Activated T-helper 17 cell treated with anti-CD3 and anti-CD28 coated beads, Interleukin-2, amount 50 U/mL, for 72 hours (primary cell): ENCODE results near the gene HOXA13. TPM values are rescaled to one million over a fixed set of nuclear protein-coding genes. Genes with fewer than 3 reads are reported as not detected.
A peak's percentile ranks its signal among the peaks of the same experiment; 100 is the strongest.

Source experiments
- ATAC-seq: fragments of 150-1000 bp; cut with Tn5 transposase; replicated peaks from 2 replicates; pipeline ENCODE4 v1.10.0; 2021; ENCODE audit warnings: mild to moderate bottlenecking, moderate library complexity
- H3K27ac Mint-ChIP-seq: one replicate; pipeline ENCODE4 v1.8.0; 2022; ENCODE audit warnings: mixed read lengths
- H3K27me3 Mint-ChIP-seq: one replicate; pipeline ENCODE4 v1.8.0; 2022; ENCODE audit warnings: mixed read lengths
- H3K36me3 Mint-ChIP-seq: one replicate; pipeline ENCODE4 v1.8.0; 2022; ENCODE audit warnings: low read depth, mild to moderate bottlenecking, mixed read lengths
- H3K4me1 Mint-ChIP-seq: one replicate; pipeline ENCODE4 v1.8.0; 2022; ENCODE audit warnings: mixed read lengths
- H3K4me3 Mint-ChIP-seq: one replicate; pipeline ENCODE4 v1.8.0; 2022; ENCODE audit warnings: mild to moderate bottlenecking, mixed read lengths
- H3K9me3 Mint-ChIP-seq: one replicate; pipeline ENCODE4 v1.8.0; 2022; ENCODE audit warnings: mixed read lengths
- total RNA-seq, 2 donors: library from RNA; stranded (reverse); gene quantifications; one replicate each; pipeline ENCODE4 v1.2.3, GENCODE V29; 2022

HOXA13 gene
- total RNA-seq, 2 donors from 2014 or later: not detected

DNA sequence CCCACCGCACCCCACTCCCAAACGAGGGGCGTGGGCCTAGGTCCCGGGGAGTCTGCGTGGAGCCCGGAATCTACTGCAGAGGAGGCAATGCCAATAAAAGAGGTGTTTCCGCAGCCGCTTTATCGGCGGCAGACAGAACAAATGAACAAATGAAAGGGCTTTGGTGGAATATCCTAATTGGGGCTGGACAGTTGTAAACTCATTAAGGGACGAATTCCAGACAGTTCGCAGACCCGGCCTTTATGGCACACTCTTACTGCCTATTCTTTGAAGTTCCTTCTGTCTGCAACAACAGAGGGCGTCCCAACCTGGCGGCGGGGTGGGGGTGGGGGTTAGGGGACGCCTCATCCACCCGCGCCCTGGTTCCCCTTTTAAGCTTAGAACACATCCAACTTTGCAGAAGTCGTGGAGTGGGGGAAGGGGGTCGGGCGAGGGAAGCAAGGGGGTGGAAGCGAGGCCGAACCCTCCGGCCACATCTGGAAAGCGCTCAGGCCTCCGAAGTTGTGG lies 38.6 kb downstream of the HOXA13 start:
- H3K27ac Mint-ChIP-seq: no peak overlapping the region
- peaks cover 60% of the 10 kb centered on the region for H3K27me3 Mint-ChIP-seq
- H3K4me3 Mint-ChIP-seq: peak overlapping the region; percentile 54
- H3K4me1 Mint-ChIP-seq: peaks cover 10% of the 10 kb centered on the region
- H3K9me3 Mint-ChIP-seq: no peaks in the 10 kb centered on the region
- H3K36me3 Mint-ChIP-seq: peaks cover 11% of the 10 kb centered on the region
- ATAC-seq: no peak

DNA sequence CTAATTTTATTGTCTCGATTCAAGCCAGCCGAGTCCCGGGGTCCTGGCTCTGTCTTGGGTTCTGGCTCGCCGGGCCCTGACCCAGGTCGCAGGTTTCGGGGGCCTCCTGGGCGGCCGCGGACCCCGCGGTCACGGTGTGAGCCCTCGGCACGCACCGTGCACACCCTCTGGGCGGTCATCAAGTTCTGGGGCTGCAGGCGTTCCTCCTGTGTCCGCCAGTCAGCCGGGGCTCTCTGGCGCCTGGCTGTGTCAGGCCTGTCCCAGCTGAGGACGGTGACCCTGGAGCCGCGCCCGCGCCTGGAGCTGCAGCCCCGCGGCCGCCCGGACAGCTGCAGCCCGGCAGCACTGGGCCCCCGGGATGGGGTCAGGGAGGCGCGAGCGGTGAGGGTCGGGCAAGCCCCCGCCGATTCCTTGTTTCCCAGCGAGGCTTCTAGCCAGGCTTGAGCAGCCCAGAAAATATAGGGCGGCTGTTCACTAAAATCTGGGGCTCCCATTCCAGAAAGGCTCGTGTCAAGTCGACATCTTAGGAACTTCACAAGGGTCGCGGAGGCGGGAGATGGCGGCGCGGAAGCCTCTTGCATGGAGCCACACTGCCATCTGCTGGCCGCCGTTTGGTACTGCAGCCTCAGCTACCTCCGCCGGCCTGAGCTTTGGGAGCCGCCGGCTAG lies 39.2 kb downstream of the HOXA13 start:
- peaks cover 8% of the 10 kb centered on the region for H3K4me1 Mint-ChIP-seq
- peaks cover 57% of the 10 kb centered on the region for H3K27me3 Mint-ChIP-seq
- no peak overlapping the region for H3K27ac Mint-ChIP-seq

DNA sequence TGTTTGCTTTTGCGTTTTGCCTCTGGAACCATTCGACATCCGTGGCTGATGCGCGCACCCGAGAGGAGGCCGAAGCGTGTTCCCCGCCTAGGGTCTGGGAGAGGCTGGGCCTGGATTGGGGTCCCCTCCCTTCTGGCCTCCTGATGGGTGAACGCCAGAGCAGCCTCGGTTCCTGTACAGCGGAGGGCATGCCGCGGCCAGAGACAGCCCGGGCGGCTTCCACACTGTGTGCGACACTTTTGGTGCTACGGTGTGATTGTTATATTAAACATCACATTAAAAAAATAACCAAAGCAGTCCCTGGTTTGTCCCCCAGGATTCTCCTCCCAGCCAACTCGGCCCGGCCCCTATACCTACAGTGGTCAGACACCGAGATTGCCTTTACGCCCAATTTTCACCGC lies 39.7 kb downstream of the HOXA13 start:
- H3K9me3 Mint-ChIP-seq: no peaks in the 10 kb centered on the region
- H3K4me3 Mint-ChIP-seq: peak overlapping the region; percentile 54
- peaks cover 59% of the 10 kb centered on the region for H3K27me3 Mint-ChIP-seq
- H3K27ac Mint-ChIP-seq: no peak overlapping the region
- no peak for ATAC-seq
- H3K36me3 Mint-ChIP-seq: peaks cover 5% of the 10 kb centered on the region
- H3K4me1 Mint-ChIP-seq: peaks cover 6% of the 10 kb centered on the region

More for the DNA sequence above, 39.2 kb downstream of the HOXA13 start:
- ATAC-seq: peak; percentile 68
- Mint-ChIP-seq H3K4me3 (peak overlapping the region; percentile 54), H3K36me3 (peaks cover 8% of the 10 kb centered on the region), H3K9me3 (no peaks in the 10 kb centered on the region)

DNA sequence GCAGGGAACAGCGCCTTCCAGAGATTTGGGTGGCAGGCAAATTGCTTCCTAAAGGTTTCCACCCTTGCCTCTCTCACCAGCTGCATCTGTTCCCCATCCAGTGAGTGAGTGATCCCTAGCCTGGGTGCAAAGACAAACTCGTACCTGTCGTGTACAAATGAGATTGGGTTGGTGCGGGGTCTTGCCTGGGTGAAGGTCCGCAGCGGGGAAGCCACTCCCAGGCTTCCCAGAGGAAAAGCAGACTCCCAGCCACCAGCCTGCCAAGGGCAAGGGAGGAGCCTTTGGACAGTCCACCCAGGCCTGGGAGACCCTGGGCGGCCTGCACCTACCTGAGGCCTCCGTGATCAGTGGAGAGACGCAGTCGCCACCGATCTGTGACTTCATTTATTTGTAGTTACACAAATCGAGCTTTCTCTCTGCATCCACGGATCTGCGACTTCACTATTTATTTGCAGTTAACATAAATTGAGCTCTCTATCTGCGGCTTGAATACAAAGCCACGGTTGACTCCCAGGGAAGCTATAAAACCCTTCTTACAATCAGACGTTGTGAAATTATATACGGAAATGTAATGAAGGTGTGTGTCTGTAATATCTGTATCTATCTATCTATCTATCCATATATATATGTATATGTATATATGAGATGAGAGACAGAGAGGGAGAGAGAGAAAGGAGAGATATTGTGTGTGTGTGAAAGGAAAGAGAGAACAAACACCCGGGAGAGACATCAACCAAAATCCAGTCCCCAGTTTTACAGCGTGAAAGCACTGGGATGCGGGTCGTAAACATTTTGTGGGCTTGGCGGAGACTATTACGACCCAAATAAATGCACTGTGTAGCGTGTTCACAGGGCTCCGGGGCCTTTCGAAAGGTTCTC lies 40.4 kb downstream of the HOXA13 start:
- Mint-ChIP-seq H3K27me3 (peaks cover 65% of the 10 kb centered on the region), H3K27ac (no peak overlapping the region), H3K36me3 (peaks cover 10% of the 10 kb centered on the region), H3K9me3 (no peaks in the 10 kb centered on the region), H3K4me1 (peaks cover 11% of the 10 kb centered on the region), H3K4me3 (peak overlapping the region; percentile 54)
- no peak for ATAC-seq

DNA sequence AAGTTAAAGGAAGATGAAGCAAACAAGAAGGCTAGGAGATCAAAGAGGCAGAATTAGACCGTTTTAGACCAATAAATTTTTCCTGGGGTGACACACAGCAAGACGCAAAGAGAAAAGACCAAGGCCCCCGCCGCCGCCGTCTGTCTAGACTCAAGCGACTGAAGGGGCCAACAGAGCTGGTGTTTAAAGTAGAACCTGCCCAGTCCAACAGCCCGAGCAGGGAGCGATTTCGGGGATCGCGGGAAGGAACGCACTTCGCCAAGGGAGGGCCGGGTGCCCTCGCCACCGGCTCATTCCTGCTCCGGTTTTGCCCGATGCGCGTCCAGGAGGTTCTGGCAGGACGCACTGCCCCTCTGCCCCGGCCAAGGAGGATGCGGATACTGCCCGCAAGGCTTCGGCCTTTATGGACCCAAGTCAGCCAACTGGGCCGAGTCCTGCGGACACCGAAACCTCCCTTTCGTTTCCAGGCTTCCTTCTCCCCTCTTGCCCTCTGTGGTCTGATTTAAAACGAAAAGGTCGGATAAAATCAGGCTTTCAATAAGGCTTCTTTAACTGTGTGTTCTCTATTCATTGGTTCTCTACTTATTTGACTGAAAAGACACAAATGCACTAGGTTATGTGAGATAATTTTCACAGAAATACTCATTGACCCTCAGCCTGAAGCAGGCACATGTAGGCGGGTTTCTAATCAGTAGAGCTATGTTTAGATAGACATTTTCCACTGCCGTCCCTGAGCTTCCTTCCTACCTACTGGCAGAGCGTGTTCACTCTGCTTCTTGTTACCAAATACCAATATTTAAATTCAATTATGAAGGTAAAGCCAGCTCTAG lies 41.2 kb downstream of the HOXA13 start:
- Mint-ChIP-seq H3K36me3 (peaks cover 15% of the 10 kb centered on the region), H3K27ac (no peak overlapping the region), H3K4me1 (peaks cover 15% of the 10 kb centered on the region), H3K9me3 (no peaks in the 10 kb centered on the region), H3K27me3 (peaks cover 67% of the 10 kb centered on the region), H3K4me3 (no peak overlapping the region)
- no peak for ATAC-seq

DNA sequence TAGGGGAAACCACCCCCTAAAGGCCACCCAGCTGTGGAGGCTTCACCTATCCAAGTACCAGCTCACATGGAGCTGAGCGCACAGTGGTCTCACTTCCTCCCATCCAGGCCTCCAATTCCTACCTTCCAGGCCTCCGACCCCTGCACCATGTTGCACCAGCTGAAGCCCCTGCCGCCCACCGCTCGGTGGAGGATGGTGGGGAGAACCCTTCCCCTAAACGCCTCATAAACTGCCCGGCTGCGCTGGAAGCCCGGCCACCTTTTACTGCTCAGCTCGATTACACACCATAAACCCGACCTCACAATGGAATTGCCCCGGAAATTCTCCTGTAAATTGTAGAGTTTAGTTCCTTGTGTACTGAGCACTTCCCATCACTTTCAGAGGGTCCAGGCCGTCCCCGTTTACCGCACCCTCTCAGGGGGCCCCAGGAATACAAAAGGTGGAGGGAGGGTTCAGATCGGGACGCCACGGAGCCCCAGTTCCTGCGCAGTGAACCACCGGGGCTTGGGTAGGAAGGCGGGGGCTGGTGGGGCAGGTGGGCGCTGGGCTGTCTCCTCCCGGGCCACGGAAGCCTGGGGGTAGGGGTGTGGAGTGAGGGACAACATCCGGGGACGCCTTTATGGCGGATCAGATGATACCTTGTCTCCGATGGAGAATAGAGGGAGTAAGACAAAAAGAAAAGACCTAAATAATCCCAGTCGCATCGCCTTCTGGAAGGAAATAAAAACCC lies 42.0 kb downstream of the HOXA13 start:
- H3K4me3 Mint-ChIP-seq: no peak overlapping the region
- H3K27ac Mint-ChIP-seq: no peak overlapping the region
- peaks cover 16% of the 10 kb centered on the region for H3K36me3 Mint-ChIP-seq
- H3K27me3 Mint-ChIP-seq: peaks cover 66% of the 10 kb centered on the region
- no peaks in the 10 kb centered on the region for H3K9me3 Mint-ChIP-seq
- H3K4me1 Mint-ChIP-seq: peaks cover 15% of the 10 kb centered on the region
- no peak for ATAC-seq

DNA sequence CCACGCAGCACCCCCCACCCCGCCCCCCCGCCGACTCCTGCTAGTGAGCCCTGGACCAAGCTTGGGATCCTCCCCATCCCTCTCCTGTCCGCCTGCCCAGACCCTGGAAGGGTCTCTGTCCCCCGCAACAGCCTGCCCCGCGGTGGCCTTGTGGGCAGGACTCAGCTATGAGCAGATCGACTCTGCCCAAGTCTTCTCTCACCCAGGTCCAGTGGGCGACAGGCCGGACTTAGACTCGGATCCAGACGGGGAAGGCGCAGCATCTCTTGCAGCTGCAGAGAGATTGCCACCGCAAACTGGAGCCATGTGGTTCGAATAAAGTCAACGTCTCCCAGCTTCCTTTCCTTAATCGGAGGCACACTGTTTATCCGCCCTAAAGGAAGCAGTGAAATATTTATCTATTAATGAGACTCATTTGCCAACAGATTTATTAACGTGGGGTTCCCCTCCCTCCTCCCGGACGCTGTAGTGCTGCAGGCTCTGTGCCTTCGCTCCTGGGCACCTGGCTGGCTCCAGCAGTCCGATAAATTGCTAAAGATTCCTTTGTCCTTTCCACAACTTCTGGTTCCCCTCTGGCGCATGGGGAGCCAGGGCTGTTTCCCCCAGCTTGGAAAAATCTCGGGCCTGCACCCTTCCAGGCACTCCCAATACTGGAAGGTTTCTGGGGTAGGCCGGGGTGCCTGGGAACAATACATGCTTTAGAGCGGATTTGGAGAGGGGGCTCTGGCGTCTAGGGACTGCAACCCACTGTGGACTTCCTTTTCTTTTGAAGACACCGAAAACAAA lies 42.8 kb downstream of the HOXA13 start:
- peaks cover 15% of the 10 kb centered on the region for H3K4me1 Mint-ChIP-seq
- H3K9me3 Mint-ChIP-seq: no peaks in the 10 kb centered on the region
- ATAC-seq: no peak
- H3K36me3 Mint-ChIP-seq: peaks cover 16% of the 10 kb centered on the region
- H3K27me3 Mint-ChIP-seq: peaks cover 59% of the 10 kb centered on the region
- H3K4me3 Mint-ChIP-seq: no peak overlapping the region
- H3K27ac Mint-ChIP-seq: no peak overlapping the region

DNA sequence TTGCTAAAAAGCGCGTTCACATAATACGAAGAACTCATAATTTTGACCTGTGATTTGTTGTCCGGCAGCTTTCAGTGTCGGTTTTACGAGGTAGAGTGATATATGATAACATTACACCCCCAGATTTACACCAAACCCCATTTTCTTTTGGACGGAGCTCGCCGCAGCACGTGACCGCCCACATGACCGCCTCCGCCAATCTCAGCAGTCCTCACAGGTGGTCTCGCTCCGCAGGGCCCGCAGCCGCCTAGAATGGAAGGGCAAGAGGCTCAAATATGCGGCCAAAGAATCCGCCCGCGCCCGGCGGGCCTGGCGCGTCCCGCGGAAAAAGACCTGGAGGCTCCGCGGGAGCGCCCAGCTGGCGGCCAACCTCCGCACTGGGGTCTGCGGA lies 43.4 kb downstream of the HOXA13 start, which contains the start of gene HOXA7:
Gene HOXA7, minus strand, starts transcription at position 168 of the 391 bp plus-strand sequence. Its CDS starts 130 bp downstream, at position 38.
- Mint-ChIP-seq H3K27me3 (peaks cover 64% of the 10 kb centered on the region), H3K4me3 (peak within 1 kb of the TSS; percentile 72), H3K4me1 (peaks cover 19% of the 10 kb centered on the region), H3K27ac (no peak within 1 kb of the TSS), H3K36me3 (peaks cover 16% of the 10 kb centered on the region), H3K9me3 (no peaks in the 10 kb centered on the region)
- no peak for ATAC-seq

DNA sequence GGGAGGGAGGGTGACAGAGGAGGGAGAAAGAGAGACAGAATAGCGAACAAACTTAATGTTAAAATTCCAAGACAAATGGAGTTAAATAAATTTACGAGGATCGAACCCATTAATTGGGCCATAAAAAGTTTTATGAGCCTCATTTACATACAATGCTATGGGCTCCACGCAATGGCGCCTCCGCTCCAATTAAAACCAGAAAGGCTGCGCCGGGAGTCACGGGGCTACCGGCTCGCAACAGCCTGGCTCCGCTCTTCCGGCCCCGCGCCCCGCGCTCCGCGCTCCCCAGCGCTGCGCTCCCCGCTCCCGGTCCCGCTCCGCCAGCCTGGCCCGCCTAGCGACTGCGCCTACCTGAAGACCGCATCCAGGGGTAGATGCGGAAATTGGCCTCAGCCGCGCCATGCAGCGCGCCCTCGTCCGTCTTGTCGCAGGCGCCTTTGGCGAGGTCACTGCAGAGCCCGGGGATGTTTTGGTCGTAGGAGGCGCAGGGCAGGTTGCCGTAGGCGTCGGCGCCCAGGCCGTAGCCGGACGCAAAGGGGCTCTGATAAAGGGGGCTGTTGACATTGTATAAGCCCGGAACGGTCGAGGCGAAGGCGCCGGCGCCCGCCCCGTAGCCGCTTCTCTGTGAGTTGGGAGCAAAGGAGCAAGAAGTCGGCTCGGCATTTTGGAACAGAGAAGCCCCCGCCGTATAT lies 43.9 kb downstream of the HOXA13 start:
- peak overlapping the region; percentile 72 for H3K4me3 Mint-ChIP-seq
- ATAC-seq: no peak
- peaks cover 22% of the 10 kb centered on the region for H3K4me1 Mint-ChIP-seq
- H3K27me3 Mint-ChIP-seq: peaks cover 68% of the 10 kb centered on the region
- no peaks in the 10 kb centered on the region for H3K9me3 Mint-ChIP-seq
- peaks cover 16% of the 10 kb centered on the region for H3K36me3 Mint-ChIP-seq
- no peak overlapping the region for H3K27ac Mint-ChIP-seq

DNA sequence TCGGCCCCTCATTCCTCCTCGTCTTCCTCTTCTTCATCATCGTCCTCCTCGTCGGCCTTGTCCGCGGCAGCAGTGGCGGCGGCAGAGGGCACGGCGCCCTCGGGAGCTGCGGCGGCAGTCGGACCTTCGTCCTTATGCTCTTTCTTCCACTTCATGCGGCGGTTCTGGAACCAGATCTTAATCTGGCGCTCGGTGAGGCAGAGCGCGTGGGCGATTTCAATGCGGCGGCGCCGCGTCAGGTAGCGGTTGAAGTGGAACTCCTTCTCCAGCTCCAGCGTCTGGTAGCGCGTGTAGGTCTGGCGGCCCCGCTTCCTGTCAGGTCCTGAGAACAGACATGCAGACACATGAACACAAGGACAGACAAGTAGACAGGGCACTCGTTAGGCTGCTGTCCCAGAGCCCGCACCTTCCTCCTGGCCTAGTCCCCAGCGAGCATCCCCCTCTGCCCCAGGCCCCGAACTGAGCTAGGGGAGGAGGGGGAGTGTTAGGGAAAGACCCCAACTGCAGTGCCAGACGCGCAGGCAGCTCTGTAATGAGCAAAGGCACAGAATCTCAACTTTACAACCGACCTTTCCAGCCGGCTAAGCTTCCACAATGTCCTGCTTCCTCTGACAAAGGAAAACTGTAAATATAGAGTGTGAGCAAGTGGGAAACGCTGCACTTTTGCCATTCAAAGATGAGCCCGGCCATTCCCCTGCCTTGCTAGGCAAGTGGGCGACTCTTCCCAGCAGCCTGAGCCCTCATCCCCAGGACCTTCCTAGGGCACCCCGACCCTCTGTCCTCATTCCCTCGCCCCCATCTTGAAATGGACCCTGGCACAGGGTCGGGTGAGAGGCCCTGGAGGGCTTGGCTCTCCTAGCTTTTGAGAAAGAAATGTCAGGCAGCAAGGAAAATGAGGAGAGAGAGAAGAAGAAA lies 44.7 kb downstream of the HOXA13 start:
- no peak overlapping the region for H3K27ac Mint-ChIP-seq
- ATAC-seq: no peak
- peaks cover 70% of the 10 kb centered on the region for H3K27me3 Mint-ChIP-seq

DNA sequence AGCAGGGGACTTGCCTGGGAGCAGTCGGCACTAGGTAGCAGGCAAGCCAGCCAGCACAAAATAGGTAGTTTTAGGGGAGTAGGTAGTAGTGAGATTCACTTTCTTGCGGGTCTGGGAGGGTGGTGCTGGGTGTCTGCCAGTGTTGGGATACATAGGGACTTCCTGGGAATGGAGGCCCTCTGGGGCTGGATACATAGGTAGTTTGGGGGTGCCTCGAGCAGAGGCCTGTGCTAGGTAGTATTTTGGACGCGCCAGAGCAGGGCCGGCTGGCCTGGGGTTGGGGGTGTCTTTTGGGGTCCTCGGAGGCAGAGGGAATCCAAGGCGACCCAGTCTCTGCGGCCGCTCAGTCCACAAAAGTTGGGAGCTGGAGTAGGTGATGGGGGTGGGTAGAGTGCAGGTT lies 45.5 kb downstream of the HOXA13 start:
- Mint-ChIP-seq H3K4me3 (peak overlapping the region; percentile 72), H3K27ac (no peak overlapping the region), H3K9me3 (no peaks in the 10 kb centered on the region), H3K27me3 (peaks cover 69% of the 10 kb centered on the region), H3K4me1 (peaks cover 22% of the 10 kb centered on the region), H3K36me3 (peaks cover 16% of the 10 kb centered on the region)
- no peak for ATAC-seq

More for the DNA sequence above, 44.7 kb downstream of the HOXA13 start:
- Mint-ChIP-seq H3K4me3 (peak overlapping the region; percentile 72), H3K9me3 (no peaks in the 10 kb centered on the region), H3K36me3 (peaks cover 16% of the 10 kb centered on the region), H3K4me1 (peaks cover 22% of the 10 kb centered on the region)

DNA sequence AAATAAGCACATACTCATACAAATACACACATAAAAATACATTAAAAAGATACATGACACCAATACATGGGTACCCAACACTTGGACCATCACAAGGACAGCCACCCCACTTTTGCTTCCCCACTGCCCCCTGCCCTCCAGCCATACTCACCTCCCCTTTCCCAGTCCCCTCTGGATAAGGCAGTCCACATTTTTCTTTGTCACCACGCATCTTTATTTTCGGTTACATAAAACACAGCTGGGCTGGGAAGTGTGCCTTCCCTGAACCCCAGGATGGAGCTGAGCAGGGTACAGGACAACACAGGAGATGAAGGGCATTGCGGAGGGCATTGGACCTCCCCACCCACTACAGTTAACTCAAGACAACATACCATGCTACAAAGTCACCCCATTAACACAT lies 46.4 kb downstream of the HOXA13 start:
- peaks cover 63% of the 10 kb centered on the region for H3K27me3 Mint-ChIP-seq
- H3K9me3 Mint-ChIP-seq: no peaks in the 10 kb centered on the region
- peak overlapping the region; percentile 72 for H3K4me3 Mint-ChIP-seq
- H3K27ac Mint-ChIP-seq: no peak overlapping the region
- peaks cover 16% of the 10 kb centered on the region for H3K36me3 Mint-ChIP-seq
- peaks cover 22% of the 10 kb centered on the region for H3K4me1 Mint-ChIP-seq
- no peak for ATAC-seq
